Parathyroid adenoma (tissue), 2 donors: ENCODE data around the gene MAP3K1.
A peak's percentile ranks its signal among the peaks of the same experiment; 100 is the strongest.

Source experiments
- H2AFZ ChIP-seq: fragments of 300-600 bp; sonication (generic); one replicate; pipeline ENCODE4 v1.7.0; 2017; ENCODE audit warnings: antibody characterized with exemption, mild to moderate bottlenecking
- H3K27ac ChIP-seq: fragments of 300-600 bp; sonication (generic); one replicate; pipeline ENCODE4 v1.7.0; 2017
- H3K27me3 ChIP-seq: fragments of 300-600 bp; sonication (generic); one replicate; pipeline ENCODE4 v1.7.0; 2017; ENCODE audit warnings: low read length; ENCODE audit not compliant: control insufficient read depth, insufficient read depth
- H3K36me3 ChIP-seq: fragments of 300-600 bp; sonication (generic); one replicate; pipeline ENCODE4 v1.7.0; 2017; ENCODE audit warnings: low read length; ENCODE audit not compliant: control insufficient read depth, insufficient read depth
- H3K4me1 ChIP-seq: fragments of 300-600 bp; sonication (generic); one replicate; pipeline ENCODE4 v1.7.0; 2017; ENCODE audit warnings: control low read depth
- H3K4me2 ChIP-seq: fragments of 300-600 bp; sonication (generic); one replicate; pipeline ENCODE4 v1.7.0; 2017; ENCODE audit warnings: low read length
- H3K4me3 ChIP-seq: fragments of 300-600 bp; sonication (generic); one replicate; pipeline ENCODE4 v1.7.0; 2017; ENCODE audit warnings: low read depth, low read length
- H3K79me2 ChIP-seq: fragments of 300-600 bp; sonication (generic); one replicate; pipeline ENCODE4 v1.7.0; 2017; ENCODE audit warnings: control low read depth
- H3K9ac ChIP-seq: fragments of 300-600 bp; sonication (generic); one replicate; pipeline ENCODE4 v1.7.0; 2017; ENCODE audit warnings: mild to moderate bottlenecking
- H3K9me3 ChIP-seq: fragments of 300-600 bp; sonication (generic); one replicate; pipeline ENCODE4 v1.7.0; 2017; ENCODE audit warnings: low read length; ENCODE audit not compliant: control insufficient read depth
- CTCF ChIP-seq: fragments of 300-600 bp; sonication (generic); IDR thresholded peaks from one replicate; pipeline ENCODE4 v1.7.0; 2017; ENCODE audit warnings: antibody characterized with exemption, mild to moderate bottlenecking
- donor health status: primary hyperparathyroidism.

Gene MAP3K1

GRCh38 chr5:56824019-56824418 is 8.7 kb downstream of the MAP3K1 start:
- no peak for TF ChIP-seq CTCF
- no peak overlapping the region for H3K4me3 ChIP-seq
- no peaks in the 10 kb centered on the region for H3K36me3 ChIP-seq
- H3K9me3 ChIP-seq, result no peaks in the 10 kb centered on the region
- H2AFZ ChIP-seq, result no peak overlapping the region
- H3K27me3 ChIP-seq, result no peaks in the 10 kb centered on the region
- H3K9ac ChIP-seq, result no peak overlapping the region
- H3K4me2 ChIP-seq, result peak overlapping the region; percentile 18
- peaks cover 70% of the 10 kb centered on the region for H3K79me2 ChIP-seq
- peaks cover 16% of the 10 kb centered on the region for H3K4me1 ChIP-seq
- H3K27ac ChIP-seq, result no peak overlapping the region

GRCh38 chr5:56825222-56825824 is 10.0 kb downstream of the MAP3K1 start:
- no peak overlapping the region for H3K27ac ChIP-seq

GRCh38 chr5:56827049-56827448 is 11.7 kb downstream of the MAP3K1 start:
- Histone ChIP-seq H3K4me1 (peaks cover 19% of the 10 kb centered on the region), H3K36me3 (no peaks in the 10 kb centered on the region), H3K9me3 (no peaks in the 10 kb centered on the region), H3K27ac (no peak overlapping the region), H3K27me3 (no peaks in the 10 kb centered on the region), H3K4me2 (no peak overlapping the region), H3K9ac (no peak overlapping the region), H3K4me3 (no peak overlapping the region), H2AFZ (no peak overlapping the region), H3K79me2 (peaks cover 59% of the 10 kb centered on the region)
- TF ChIP-seq CTCF, result peak; percentile 37

More at GRCh38 chr5:56825222-56825824, 10.0 kb downstream of the MAP3K1 start:
- Histone ChIP-seq H3K9ac (no peak overlapping the region), H3K36me3 (no peaks in the 10 kb centered on the region), H3K27me3 (no peaks in the 10 kb centered on the region), H3K9me3 (no peaks in the 10 kb centered on the region), H3K4me3 (no peak overlapping the region), H3K79me2 (peaks cover 71% of the 10 kb centered on the region), H2AFZ (no peak overlapping the region), H3K4me1 (peaks cover 15% of the 10 kb centered on the region), H3K4me2 (no peak overlapping the region)
- TF ChIP-seq CTCF, result no peak

GRCh38 chr5:56827924-56828323 is 12.6 kb downstream of the MAP3K1 start:
- Histone ChIP-seq H3K9ac (no peak overlapping the region), H2AFZ (no peak overlapping the region), H3K4me1 (peaks cover 16% of the 10 kb centered on the region), H3K4me2 (no peak overlapping the region), H3K36me3 (no peaks in the 10 kb centered on the region), H3K79me2 (peaks cover 54% of the 10 kb centered on the region), H3K27ac (no peak overlapping the region), H3K27me3 (no peaks in the 10 kb centered on the region), H3K4me3 (no peak overlapping the region), H3K9me3 (no peaks in the 10 kb centered on the region)
- TF ChIP-seq CTCF, result no peak
